ENCODE measurements around the gene GON4L. TPM values are rescaled to one million over a fixed set of nuclear protein-coding genes. Genes with fewer than 3 reads are reported as not detected.

The GON4L gene
- total RNA-seq, 1 experiment from 2014 or later, result 53.4 TPM

DNA sequence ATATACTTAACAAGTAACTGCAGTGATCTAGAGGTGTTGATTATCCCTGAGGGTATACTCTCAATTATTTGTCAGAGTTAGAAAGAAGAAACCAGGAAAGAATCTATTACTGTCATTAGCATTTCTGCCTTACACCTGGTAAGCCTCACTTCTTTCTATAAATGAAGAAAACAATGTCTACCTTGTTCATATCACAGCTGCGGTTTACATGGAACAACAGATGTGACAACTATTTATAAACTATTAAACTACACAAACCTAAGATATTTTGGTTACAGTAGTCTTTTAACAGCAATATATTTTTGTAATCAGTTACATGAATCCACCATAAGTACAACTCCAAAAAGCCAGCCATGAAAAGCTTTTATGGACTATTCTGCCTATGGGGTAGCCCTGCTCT lies 40.7 kb downstream of the GON4L start:
- no peak overlapping the region for H2BK12ac ChIP-seq (ENCODE audit: insufficient read length, low read depth, low read length)
- H2AK5ac ChIP-seq (ENCODE audit: insufficient read length, low read length), result no peak overlapping the region
- Mint-ChIP-seq H3K9me3 (no peaks in the 10 kb centered on the region), H3K27ac (no peak overlapping the region), H3K4me1 (peaks cover 12% of the 10 kb centered on the region in 2 experiments), H3K36me3 (ENCODE audit: insufficient read depth in 1 of 3, low read depth in 3 of 3) (peaks cover 36 to 76% (median 66%) of the 10 kb centered on the region in 3 experiments; a peak in 6 of 7 replicates), H3K27me3 (ENCODE audit: low read depth) (no peaks in the 10 kb centered on the region), H3K4me3 (no peak overlapping the region)
- no peak for DNase-seq
- H3K56ac ChIP-seq (ENCODE audit: insufficient read length, low read depth, low read length), result no peak overlapping the region
- no peak overlapping the region for H3K14ac ChIP-seq (ENCODE audit: insufficient read depth, low read length)
- no peak overlapping the region for H2BK15ac ChIP-seq (ENCODE audit: low read depth, low read length)
- WGBS (ENCODE audit: extremely low coverage, insufficient read length, low lambda C conversion rate), result no CpG with 5 or more reads among the region's 1 CpG
- H3K23ac ChIP-seq (ENCODE audit: insufficient read length, low read depth, low read length), result no peak overlapping the region
- no peak overlapping the region for H4K8ac ChIP-seq (replicated peaks; ENCODE audit: insufficient read length, low read depth, low read length)
- H4K5ac ChIP-seq (ENCODE audit: insufficient read length, low read depth, low read length), result no peak overlapping the region
- no peak overlapping the region for H3K9ac ChIP-seq (ENCODE audit: extremely low read depth, insufficient read length, low read length)
- no peaks in the 10 kb centered on the region for H3K4me1 ChIP-seq (ENCODE audit: insufficient read depth, low read length)
- H3K79me2 ChIP-seq (ENCODE audit: insufficient read depth, low read length), result no peaks in the 10 kb centered on the region
- no peak overlapping the region for H3K4me2 ChIP-seq (ENCODE audit: insufficient read depth, insufficient read length, low read length)
- no peak overlapping the region for H2BK120ac ChIP-seq (ENCODE audit: low read depth, low read length, poor library complexity, severe bottlenecking)
- H2AFZ ChIP-seq (ENCODE audit: low read length), result no peak overlapping the region
- H3T11ph ChIP-seq (ENCODE audit: low read length), result no peak overlapping the region
- no peaks in the 10 kb centered on the region for H3K23me2 ChIP-seq (ENCODE audit: insufficient read length, low read depth, low read length, poor library complexity, severe bottlenecking)
- no peak overlapping the region for H2BK5ac ChIP-seq (ENCODE audit: insufficient read length, low read length)
- H3K4ac ChIP-seq (ENCODE audit: low read depth, low read length), result no peak overlapping the region
- H3K9me3 ChIP-seq (ENCODE audit: control insufficient read depth, low read depth, low read length), result no peaks in the 10 kb centered on the region
- no peaks in the 10 kb centered on the region for H3K27me3 ChIP-seq (ENCODE audit: insufficient read depth, low read length)
- H2BK20ac ChIP-seq (ENCODE audit: low read depth, low read length, poor library complexity, severe bottlenecking), result no peak overlapping the region
- no peaks in the 10 kb centered on the region for H4K20me1 ChIP-seq (ENCODE audit: control insufficient read depth, insufficient read depth, insufficient read length)
- H3K79me1 ChIP-seq (ENCODE audit: insufficient read depth, low read depth, low read length, poor library complexity, severe bottlenecking), result no peaks in the 10 kb centered on the region
- TF ChIP-seq, protein P1, sequence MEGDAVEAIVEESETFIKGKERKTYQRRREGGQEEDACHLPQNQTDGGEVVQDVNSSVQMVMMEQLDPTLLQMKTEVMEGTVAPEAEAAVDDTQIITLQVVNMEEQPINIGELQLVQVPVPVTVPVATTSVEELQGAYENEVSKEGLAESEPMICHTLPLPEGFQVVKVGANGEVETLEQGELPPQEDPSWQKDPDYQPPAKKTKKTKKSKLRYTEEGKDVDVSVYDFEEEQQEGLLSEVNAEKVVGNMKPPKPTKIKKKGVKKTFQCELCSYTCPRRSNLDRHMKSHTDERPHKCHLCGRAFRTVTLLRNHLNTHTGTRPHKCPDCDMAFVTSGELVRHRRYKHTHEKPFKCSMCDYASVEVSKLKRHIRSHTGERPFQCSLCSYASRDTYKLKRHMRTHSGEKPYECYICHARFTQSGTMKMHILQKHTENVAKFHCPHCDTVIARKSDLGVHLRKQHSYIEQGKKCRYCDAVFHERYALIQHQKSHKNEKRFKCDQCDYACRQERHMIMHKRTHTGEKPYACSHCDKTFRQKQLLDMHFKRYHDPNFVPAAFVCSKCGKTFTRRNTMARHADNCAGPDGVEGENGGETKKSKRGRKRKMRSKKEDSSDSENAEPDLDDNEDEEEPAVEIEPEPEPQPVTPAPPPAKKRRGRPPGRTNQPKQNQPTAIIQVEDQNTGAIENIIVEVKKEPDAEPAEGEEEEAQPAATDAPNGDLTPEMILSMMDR (conservative IDR thresholded peaks at IDR 0.05), result no peak
- H3K27ac ChIP-seq (ENCODE audit: insufficient read length, low read depth, low read length), result no peak overlapping the region
- no peak overlapping the region for H4K91ac ChIP-seq (ENCODE audit: insufficient read length, low read depth, low read length)
- H3K18ac ChIP-seq (ENCODE audit: insufficient read length, low read depth, low read length), result no peak overlapping the region
